Activated gamma-delta T cell treated with Interleukin-2 at 50 U/mL for 16 hours (primary cell): ENCODE results near the gene TMEM117.

Experiments
- DNase-seq: peaks from one replicate; pipeline ENCODE4 v3.0.0-alpha.2; 2020

Gene TMEM117

GRCh38 chr12:43835656-43836474, at the start of gene TMEM117:
Gene TMEM117, plus strand, starts transcription at chr12:43836081.
- DNase-seq, result peak; percentile 56

- DNase-seq, result no peak
Measured at GRCh38 chr12:43786899-43787693, 48.8 kb upstream of the TMEM117 start.

- DNase-seq, result no peak
Measured at GRCh38 chr12:43789941-43790340, 45.9 kb upstream of the TMEM117 start.

- DNase-seq, result no peak
Measured at GRCh38 chr12:43795716-43796280, 40.1 kb upstream of the TMEM117 start.

GRCh38 chr12:43797561-43798217, 38.2 kb upstream of the TMEM117 start:
- no peak for DNase-seq

GRCh38 chr12:43805149-43805859, 30.6 kb upstream of the TMEM117 start:
- DNase-seq, result no peak

- peak; percentile 80 for DNase-seq
Measured at GRCh38 chr12:43805860-43806736, 29.8 kb upstream of the TMEM117 start, which contains the start of gene TWF1. Gene TWF1, minus strand, starts transcription at chr12:43806317. Its CDS starts 72 bp downstream, at chr12:43806245.

GRCh38 chr12:43806737-43807072, 29.2 kb upstream of the TMEM117 start:
- DNase-seq, result no peak

GRCh38 chr12:43807386-43807785, 28.5 kb upstream of the TMEM117 start:
- no peak for DNase-seq

GRCh38 chr12:43812057-43812456, 23.8 kb upstream of the TMEM117 start:
- DNase-seq, result no peak

GRCh38 chr12:43812926-43813325, 23.0 kb upstream of the TMEM117 start:
- DNase-seq, result no peak

GRCh38 chr12:43815416-43815815, 20.5 kb upstream of the TMEM117 start:
- DNase-seq, result no peak

- DNase-seq, result no peak
Measured at GRCh38 chr12:43816168-43816567, 19.7 kb upstream of the TMEM117 start.

GRCh38 chr12:43824207-43824775, 11.6 kb upstream of the TMEM117 start:
- no peak for DNase-seq

- DNase-seq, result no peak
Measured at GRCh38 chr12:43826681-43827080, 9.2 kb upstream of the TMEM117 start.

- DNase-seq, result no peak
Measured at GRCh38 chr12:43827093-43827492, 8.8 kb upstream of the TMEM117 start.

- DNase-seq, result no peak
Measured at GRCh38 chr12:43832463-43833168, 3.3 kb upstream of the TMEM117 start.

GRCh38 chr12:43835264-43835655, 621 bp upstream of the TMEM117 start:
- no peak for DNase-seq

GRCh38 chr12:43836475-43836989, 651 bp downstream of the TMEM117 start:
- DNase-seq, result no peak

- no peak for DNase-seq
Measured at GRCh38 chr12:43840338-43840737, 4.5 kb downstream of the TMEM117 start.
